GM21825 (cell line): ENCODE data around the gene TSPAN4.

Experiments
- ATAC-seq: cut with Tn5 transposase; IDR thresholded peaks from one replicate; pipeline ENCODE4 v1.9.1; 2021; ENCODE audit warnings: mild to moderate bottlenecking, moderate library complexity; ENCODE audit not compliant: unreplicated experiment

The TSPAN4 gene

DNA sequence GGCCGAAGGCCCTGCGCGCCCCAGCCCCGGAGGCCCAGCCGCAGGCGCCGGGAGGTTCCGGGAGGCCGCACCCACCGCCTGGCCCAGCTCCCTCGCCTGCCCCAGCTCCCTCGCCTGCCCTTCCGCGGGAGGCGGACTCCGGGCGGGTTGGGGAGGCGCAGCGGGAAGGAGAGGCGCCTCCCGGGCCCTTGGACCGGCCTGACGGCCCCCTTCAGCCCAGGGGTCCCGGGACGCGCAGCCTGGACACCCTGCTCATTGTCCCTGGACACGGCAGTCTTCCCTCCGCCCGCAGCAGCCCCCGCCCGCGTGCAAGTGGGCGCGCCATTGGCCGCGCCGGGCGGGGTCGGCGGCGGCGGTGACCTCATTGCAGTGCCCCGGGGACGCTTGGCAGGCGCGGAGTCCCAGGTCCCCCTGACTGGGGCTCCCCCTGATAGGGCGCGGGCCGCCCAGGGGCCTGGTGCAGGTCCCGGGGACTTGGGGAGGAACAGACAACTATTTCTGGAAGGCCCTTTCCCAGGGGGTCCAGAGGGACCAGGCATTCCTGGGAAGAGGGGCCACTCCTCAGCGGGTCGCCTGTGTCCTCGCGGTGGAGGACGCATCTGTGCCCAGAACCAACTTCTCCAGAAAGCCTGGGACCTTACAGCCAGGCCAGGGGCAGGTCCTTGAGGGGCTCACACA is 9.4 kb upstream of the TSPAN4 start:
- ATAC-seq = peak; percentile 23

- no peak for ATAC-seq
Measured at GRCh38 chr11:833849-834311, 8.8 kb upstream of the TSPAN4 start.

- ATAC-seq = no peak
Measured at GRCh38 chr11:834371-835316, 8.0 kb upstream of the TSPAN4 start.

DNA sequence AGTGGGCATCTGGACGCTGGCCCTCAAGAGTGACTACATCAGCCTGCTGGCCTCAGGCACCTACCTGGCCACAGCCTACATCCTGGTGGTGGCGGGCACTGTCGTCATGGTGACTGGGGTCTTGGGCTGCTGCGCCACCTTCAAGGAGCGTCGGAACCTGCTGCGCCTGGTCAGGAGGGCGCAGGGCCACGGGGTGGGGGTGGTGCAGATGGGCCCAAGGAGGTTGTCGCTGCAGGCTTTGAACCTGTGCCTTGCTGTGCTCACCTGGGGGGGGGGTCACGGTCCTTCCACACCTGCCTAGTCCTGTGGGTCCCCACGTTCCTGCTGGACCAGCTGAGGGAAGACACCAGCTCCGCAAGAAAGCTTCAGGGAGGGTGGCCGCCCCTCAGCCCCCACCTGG is 6.4 kb upstream of the TSPAN4 start:
- ATAC-seq = no peak

- no peak for ATAC-seq
Measured at GRCh38 chr11:836700-837099, 6.0 kb upstream of the TSPAN4 start.

DNA sequence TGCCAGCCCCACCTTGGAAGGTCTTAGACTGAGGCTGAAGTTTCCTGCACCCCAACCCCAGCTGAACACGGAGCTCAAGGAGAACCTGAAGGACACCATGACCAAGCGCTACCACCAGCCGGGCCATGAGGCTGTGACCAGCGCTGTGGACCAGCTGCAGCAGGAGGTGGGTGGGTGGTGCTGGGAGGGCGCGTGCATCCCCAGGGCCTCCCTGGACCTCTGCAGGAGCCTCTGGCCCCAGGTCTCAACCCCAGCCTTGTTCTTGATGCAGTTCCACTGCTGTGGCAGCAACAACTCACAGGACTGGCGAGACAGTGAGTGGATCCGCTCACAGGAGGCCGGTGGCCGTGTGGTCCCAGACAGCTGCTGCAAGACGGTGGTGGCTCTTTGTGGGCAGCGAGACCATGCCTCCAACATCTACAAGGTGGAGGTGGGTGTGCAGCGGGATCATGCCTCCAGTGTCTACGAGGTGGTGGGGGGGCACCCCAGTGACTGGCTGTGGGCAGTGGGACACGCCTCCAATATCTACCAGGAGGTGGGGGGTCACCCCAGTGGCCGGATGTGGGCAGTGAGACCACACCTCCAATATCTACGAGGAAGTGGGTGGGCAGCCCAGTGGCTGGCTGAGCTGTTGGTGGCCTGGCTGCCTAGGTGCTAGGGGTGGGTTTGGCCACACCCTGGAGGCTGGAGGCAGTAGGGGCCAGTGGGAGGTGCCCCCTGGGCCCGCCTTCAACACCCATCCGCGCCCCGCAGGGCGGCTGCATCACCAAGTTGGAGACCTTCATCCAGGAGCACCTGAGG is 5.3 kb upstream of the TSPAN4 start:
- no peak for ATAC-seq

- ATAC-seq = no peak
Measured at GRCh38 chr11:837990-838307, 4.7 kb upstream of the TSPAN4 start.

- no peak for ATAC-seq
Measured at GRCh38 chr11:838441-839279, 4.0 kb upstream of the TSPAN4 start.

DNA sequence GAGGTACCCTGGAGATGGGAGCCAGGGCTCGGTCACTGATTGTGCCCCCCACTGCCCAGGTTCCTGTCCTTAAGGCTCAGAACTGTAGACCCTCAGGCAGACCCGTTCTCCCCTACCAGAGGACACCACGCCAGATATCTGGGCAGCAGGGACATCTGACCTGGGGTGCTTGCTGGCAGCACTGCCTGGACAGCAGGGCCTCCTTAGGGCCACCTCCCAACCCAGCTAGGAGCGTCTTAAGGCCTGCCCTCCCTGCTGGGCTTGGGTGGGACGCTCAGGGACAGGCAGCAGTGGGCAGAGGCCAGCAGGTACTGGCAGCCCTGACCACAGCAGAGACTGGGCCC is 3.4 kb upstream of the TSPAN4 start:
- ATAC-seq = no peak

DNA sequence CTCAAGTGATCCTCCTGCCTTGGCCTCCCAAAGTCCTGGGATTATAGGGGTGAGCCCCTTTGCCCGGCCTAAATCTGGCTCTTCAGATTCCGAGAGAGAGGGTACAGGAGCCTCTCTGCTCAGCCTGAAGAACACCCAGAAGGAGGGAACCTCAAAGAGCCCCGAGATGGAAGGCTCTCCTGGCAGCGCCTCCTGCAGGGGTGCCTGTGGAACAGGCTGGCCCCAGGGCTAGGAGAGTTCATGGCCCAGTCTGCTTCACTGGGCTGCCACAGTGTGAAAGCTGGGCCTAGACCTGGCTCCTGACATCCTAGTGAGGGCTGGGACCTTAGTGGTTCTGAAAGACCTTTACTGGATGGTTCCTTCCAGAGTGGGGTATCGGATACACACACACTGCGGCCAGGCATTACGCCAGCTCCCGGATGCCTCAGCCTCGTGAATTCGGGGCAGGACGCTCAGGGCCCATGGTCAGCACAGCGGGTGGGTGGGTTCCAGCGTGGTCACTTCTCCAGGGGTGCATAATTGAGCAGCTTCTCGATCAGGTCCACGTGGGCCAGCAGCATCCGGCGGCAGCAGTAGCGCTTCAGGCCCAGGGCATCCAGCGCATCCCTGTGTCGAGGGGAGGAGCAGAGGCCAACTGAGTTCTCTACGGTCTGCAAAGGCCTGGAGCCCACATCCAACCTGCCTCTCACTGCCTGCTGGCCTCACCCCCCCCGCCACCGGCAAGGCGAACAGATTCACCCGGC is 2.6 kb upstream of the TSPAN4 start:
- no peak for ATAC-seq

DNA sequence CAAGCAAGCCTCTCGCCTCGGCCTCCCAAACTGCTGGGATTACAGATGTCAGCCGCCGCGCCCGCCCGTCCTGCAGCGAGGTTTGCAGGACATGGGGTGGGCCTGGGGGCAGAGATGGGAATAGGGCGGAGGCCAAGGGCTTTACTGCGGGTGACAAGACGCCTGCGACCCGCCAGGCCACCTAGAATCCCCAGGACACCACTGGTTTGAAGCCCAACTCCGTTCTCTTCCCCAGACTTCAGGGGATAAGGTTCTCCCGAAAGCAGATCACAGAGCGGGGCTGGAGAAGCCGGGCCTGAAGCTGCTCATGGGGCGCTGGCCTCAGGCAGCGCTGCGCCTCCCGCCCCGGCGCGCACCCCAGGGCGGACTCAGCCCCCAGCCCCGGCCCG is 677 bp upstream of the TSPAN4 start:
- ATAC-seq = peak; percentile 13

- no peak for ATAC-seq
Measured at GRCh38 chr11:843086-843734, 558 bp downstream of the TSPAN4 start.

- no peak for ATAC-seq
Measured at GRCh38 chr11:843818-844692, 1.4 kb downstream of the TSPAN4 start.

DNA sequence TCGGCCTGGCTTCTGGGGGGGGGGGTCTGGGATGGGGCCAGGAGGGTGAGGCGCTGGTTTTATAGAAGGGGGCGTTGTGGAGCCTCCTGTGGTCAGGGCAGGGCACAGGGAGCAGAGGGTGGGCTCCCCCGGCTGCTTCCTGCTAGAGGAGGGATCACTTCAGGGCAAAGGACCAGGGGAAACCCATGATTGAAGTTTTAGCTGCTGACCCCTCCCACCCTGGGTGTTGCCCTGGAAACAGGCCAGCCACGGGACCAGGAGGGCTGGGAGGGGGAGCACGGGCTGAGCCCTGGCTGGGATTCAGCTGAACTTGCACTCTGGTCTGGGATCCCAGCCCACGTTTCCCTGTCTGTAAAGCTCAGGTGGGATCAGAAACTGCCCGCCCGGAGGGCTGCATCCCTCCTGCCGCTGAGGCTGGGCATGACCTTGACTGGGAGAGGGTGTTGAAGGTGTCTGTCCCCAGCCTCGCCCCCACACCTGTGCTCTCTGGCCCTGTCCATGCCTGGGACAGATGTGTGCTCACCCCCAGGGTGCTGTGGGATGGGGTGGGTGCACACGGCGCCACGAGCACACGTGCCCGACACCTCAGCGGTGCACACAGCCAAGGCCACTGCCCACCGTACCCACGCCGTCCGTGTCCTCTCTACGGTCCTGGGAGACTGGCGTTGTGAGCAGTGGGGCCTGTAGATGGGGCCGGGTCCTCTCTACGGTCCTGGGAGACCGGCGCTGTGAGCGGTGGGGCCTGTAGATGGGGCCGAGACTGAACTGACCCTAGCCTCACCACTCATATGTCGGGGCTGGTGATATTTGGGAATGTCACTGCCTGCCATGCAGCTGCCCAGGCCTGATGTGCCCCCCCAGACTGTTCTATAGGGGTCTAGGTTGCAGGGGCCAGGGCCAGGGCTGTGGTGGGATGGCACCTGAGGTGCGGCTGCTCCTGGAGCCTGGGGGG is 2.3 kb downstream of the TSPAN4 start:
- no peak for ATAC-seq

GRCh38 chr11:845872-846495 is 3.3 kb downstream of the TSPAN4 start:
- no peak for ATAC-seq

DNA sequence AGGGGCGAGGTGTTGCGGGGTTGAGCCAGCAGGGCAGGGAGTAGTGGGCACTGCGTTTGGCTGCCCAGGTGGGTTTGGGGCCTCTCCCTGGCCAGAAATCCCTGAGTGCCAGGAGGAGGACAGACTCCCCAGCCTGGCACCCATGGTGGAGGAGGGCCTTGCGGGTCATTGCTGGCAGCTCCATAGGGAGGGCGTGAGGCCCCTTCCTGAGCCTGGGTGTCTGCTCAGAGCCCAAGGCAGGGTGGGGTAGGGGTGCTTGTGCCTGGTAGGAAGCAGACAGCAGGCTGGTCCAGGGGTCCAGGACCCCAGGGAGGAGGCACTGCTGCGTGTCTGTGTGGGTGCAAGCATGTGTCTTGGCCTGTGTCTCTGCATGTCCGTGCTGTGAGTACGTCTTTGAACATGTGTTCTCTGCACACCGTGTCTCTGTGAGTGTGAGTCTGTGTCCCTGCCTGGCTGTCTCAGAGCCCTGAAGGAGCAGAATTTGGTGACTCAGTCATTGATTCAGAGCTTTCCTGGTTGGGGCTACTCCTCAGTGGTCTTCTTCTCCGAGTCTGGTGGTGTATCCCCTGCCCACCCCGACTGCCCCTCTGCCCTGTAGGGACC is 3.9 kb downstream of the TSPAN4 start:
- ATAC-seq = no peak

- ATAC-seq = no peak
Measured at GRCh38 chr11:847876-848275, 5.2 kb downstream of the TSPAN4 start.
